ENCODE measurements around the gene KCNQ5. TPM values are rescaled to one million over a fixed set of nuclear protein-coding genes. Genes with fewer than 3 reads are reported as not detected.

KCNQ5 gene
- total RNA-seq, 1 experiment from 2014 or later = not detected

DNA sequence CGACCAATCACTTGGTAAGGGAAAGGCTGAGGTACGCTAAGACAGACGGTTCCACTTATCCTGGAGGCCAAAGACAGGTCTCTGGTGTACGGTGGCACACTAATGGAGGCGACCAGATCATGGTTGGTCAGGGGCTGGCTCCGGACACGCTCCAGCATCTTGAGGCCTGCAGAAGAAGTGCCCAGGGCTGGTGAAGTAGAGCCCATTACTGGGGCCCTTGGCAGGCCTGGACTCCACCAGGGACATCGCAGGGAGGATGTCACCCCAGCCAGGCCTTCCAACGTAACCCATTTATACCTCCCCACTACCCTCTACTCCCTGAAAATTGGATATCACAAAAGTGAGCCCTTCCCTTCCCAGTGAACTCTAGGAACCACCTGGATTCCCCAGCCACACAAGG, 587.3 kb downstream of the KCNQ5 start:
- no peaks in the 10 kb centered on the region for H3K36me3 ChIP-seq (ENCODE audit: control insufficient read depth in 1 of 2, insufficient read depth in 2 of 2, low read length in 2 of 2)
- RAD21 ChIA-PET (ENCODE audit: low non-redundant PET in 1 of 2, low total read pairs in 2 of 2, uncharacterized antibody in 2 of 2, unreplicated experiment in 2 of 2) = no interaction called here
- no peak overlapping the region for H3K27ac ChIP-seq (ENCODE audit: low read depth, low read length)
- no peaks in the 10 kb centered on the region for H3K9me3 ChIP-seq (ENCODE audit: control insufficient read depth in 1 of 2, insufficient read depth in 1 of 2, low read depth in 1 of 2, low read length in 2 of 2)
- H3K9ac ChIP-seq (ENCODE audit: low read length) = no peak overlapping the region
- H2AFZ ChIP-seq (ENCODE audit: low read depth, low read length, poor library complexity, severe bottlenecking) = no peak overlapping the region
- H3K4me3 ChIP-seq (replicated peaks in 1 of 2; ENCODE audit: low read depth in 1 of 2, low read length in 2 of 2) = no peak overlapping the region
- no peaks in the 10 kb centered on the region for H4K20me1 ChIP-seq (ENCODE audit: insufficient read depth)
- H3K27me3 ChIP-seq (ENCODE audit: insufficient read depth, low read length) = no peaks in the 10 kb centered on the region
- BruUV-seq (replicated peaks) = no TSS peak
- no peak overlapping the region for H3K4me2 ChIP-seq (ENCODE audit: low read length)
- DNase-seq (ENCODE audit: low read depth, low spot score) = no peak
- no peaks in the 10 kb centered on the region for H3K4me1 ChIP-seq (ENCODE audit: control insufficient read depth in 1 of 2, insufficient read depth in 2 of 2, low read length in 2 of 2)
- no peak for ATAC-seq
- no peak for TF ChIP-seq JUND (IDR thresholded peaks at IDR 0.05)
- no peak for TF ChIP-seq TCF7L2 (IDR thresholded peaks at IDR 0.05; ENCODE audit: borderline replicate concordance, extremely low read depth, insufficient read depth, insufficient read length)
- TF ChIP-seq ZFX (IDR thresholded peaks at IDR 0.05) = no peak
- TF ChIP-seq CBX3 (IDR thresholded peaks at IDR 0.05; ENCODE audit: low read depth) = no peak
- TF ChIP-seq YY1 (IDR thresholded peaks at IDR 0.05; ENCODE audit: extremely low read depth, insufficient replicate concordance, low read depth, low read length) = no peak
- TF ChIP-seq EZH2 (IDR thresholded peaks at IDR 0.05) = no peak
- no peak for TF ChIP-seq EZH2phosphoT487 (IDR thresholded peaks at IDR 0.05; ENCODE audit: borderline replicate concordance)
- TF ChIP-seq, protein P1, sequence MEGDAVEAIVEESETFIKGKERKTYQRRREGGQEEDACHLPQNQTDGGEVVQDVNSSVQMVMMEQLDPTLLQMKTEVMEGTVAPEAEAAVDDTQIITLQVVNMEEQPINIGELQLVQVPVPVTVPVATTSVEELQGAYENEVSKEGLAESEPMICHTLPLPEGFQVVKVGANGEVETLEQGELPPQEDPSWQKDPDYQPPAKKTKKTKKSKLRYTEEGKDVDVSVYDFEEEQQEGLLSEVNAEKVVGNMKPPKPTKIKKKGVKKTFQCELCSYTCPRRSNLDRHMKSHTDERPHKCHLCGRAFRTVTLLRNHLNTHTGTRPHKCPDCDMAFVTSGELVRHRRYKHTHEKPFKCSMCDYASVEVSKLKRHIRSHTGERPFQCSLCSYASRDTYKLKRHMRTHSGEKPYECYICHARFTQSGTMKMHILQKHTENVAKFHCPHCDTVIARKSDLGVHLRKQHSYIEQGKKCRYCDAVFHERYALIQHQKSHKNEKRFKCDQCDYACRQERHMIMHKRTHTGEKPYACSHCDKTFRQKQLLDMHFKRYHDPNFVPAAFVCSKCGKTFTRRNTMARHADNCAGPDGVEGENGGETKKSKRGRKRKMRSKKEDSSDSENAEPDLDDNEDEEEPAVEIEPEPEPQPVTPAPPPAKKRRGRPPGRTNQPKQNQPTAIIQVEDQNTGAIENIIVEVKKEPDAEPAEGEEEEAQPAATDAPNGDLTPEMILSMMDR (IDR thresholded peaks at IDR 0.05 in 2 of 3, conservative IDR thresholded peaks at IDR 0.05 in 1 of 3; ENCODE audit: borderline replicate concordance in 1 of 3, insufficient read depth in 1 of 3, low read depth in 2 of 3, low read length in 2 of 3) = no peak
- TF ChIP-seq, protein P2, sequence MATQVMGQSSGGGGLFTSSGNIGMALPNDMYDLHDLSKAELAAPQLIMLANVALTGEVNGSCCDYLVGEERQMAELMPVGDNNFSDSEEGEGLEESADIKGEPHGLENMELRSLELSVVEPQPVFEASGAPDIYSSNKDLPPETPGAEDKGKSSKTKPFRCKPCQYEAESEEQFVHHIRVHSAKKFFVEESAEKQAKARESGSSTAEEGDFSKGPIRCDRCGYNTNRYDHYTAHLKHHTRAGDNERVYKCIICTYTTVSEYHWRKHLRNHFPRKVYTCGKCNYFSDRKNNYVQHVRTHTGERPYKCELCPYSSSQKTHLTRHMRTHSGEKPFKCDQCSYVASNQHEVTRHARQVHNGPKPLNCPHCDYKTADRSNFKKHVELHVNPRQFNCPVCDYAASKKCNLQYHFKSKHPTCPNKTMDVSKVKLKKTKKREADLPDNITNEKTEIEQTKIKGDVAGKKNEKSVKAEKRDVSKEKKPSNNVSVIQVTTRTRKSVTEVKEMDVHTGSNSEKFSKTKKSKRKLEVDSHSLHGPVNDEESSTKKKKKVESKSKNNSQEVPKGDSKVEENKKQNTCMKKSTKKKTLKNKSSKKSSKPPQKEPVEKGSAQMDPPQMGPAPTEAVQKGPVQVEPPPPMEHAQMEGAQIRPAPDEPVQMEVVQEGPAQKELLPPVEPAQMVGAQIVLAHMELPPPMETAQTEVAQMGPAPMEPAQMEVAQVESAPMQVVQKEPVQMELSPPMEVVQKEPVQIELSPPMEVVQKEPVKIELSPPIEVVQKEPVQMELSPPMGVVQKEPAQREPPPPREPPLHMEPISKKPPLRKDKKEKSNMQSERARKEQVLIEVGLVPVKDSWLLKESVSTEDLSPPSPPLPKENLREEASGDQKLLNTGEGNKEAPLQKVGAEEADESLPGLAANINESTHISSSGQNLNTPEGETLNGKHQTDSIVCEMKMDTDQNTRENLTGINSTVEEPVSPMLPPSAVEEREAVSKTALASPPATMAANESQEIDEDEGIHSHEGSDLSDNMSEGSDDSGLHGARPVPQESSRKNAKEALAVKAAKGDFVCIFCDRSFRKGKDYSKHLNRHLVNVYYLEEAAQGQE (IDR thresholded peaks at IDR 0.05; ENCODE audit: low read depth) = no peak
- no peaks in the 10 kb centered on the region for H3K9me2 ChIP-seq (ENCODE audit: insufficient read depth)
- intact Hi-C loops (cut with micrococcal nuclease) = no loop called here
- H3K79me2 ChIP-seq (ENCODE audit: insufficient read depth, low read length) = no peaks in the 10 kb centered on the region
- CTCF ChIA-PET = no interaction called here
- POLR2A ChIA-PET = no interaction called here

Measured in HCT116 (cell line).